KMS-11 (cell line): ENCODE data around the gene STXBP6.

Experiments
- H2AFZ ChIP-seq: fragments of 200-600 bp; sonication (generic); 2 replicates; pipeline ENCODE4 v1.6.1; 2016; ENCODE audit warnings: antibody characterized with exemption, mixed run types, low read depth
- H3K27ac ChIP-seq: fragments of 200-600 bp; sonication (generic); 2 replicates; pipeline ENCODE4 v1.6.1; 2016; ENCODE audit warnings: mild to moderate bottlenecking, mixed run types
- H3K27me3 ChIP-seq: fragments of 200-600 bp; sonication (generic); 2 replicates; pipeline ENCODE4 v1.6.1; 2017; ENCODE audit warnings: mild to moderate bottlenecking, low read depth, mixed run types, moderate library complexity; ENCODE audit not compliant: insufficient read depth
- H3K36me3 ChIP-seq: fragments of 200-600 bp; sonication (generic); 2 replicates; pipeline ENCODE4 v1.6.1; 2017; ENCODE audit warnings: mild to moderate bottlenecking, mixed run types; ENCODE audit not compliant: insufficient read depth
- H3K4me1 ChIP-seq: fragments of 200-600 bp; sonication (generic); 2 replicates; pipeline ENCODE4 v1.6.1; 2016; ENCODE audit warnings: mild to moderate bottlenecking, low read depth, mixed run types; ENCODE audit not compliant: poor library complexity, severe bottlenecking
- H3K4me2 ChIP-seq: fragments of 200-600 bp; sonication (generic); 2 replicates; pipeline ENCODE4 v1.7.0; 2016; ENCODE audit warnings: mild to moderate bottlenecking, mixed run types
- H3K4me3 ChIP-seq: fragments of 200-600 bp; sonication (generic); IDR thresholded peaks from 2 replicates; pipeline ENCODE4 v1.6.1; 2017; ENCODE audit warnings: low read depth, low read length, mixed read lengths; ENCODE audit not compliant: insufficient read depth
- H3K79me2 ChIP-seq: fragments of 200-600 bp; sonication (generic); 2 replicates; pipeline ENCODE4 v1.6.1; 2016; ENCODE audit warnings: low read depth, mixed run types; ENCODE audit not compliant: insufficient read depth
- H3K9ac ChIP-seq: fragments of 200-600 bp; sonication (generic); 2 replicates; pipeline ENCODE4 v1.6.1; 2016; ENCODE audit warnings: mild to moderate bottlenecking, mixed run types
- H4K20me1 ChIP-seq: fragments of 200-600 bp; sonication (generic); 2 replicates; pipeline ENCODE4 v1.6.1; 2016; ENCODE audit warnings: mild to moderate bottlenecking, mixed run types; ENCODE audit not compliant: insufficient read depth
- TF ChIP-seq, protein P1 (sequence below): fragments of 200-600 bp; sonication (generic); conservative IDR thresholded peaks from 2 replicates; pipeline ENCODE4 v1.6.1; 2017; ENCODE audit warnings: low read depth, mild to moderate bottlenecking, antibody characterized with exemption, low read length, moderate library complexity, mixed read lengths

Gene STXBP6

DNA sequence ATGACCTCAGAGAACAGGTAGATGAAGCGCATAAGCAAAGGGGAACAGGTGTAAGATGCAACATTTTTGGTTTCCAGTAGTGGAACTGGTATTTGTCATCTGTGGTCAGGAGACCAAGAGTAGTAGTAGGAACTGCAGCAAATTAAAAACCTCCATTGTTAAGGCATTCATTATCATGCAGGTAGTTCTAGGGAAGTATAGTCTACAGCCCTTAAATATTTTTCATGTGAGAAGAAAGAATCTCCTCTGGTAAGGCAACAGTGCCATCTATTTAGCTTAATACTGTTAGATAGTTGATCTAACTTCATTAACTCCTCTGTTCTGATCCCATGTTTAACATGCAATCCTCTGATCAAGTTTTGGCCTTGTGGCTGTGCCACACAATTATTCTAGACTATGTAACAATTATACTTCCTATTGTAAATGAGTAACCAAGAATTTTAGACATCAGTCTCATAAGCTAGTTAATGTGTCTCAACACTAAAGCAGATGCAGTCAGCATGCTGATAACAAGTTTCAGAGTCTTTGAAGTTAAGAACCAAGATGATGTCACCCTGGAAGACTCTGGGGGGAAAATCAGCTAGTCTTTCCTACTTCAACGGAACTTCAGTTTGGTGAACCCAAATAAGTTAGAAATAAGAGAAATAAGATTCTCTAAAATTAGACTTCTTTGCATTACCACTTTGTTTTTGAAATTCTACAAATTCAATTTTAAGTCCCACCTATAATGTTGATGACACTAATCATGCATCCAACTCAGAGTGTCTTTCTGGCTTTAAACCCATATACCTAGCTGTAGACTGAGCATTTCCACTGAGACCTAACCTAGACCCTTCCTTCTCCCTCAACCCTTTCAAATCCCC is 70.9 kb downstream of the STXBP6 start:
- no peaks in the 10 kb centered on the region for H3K27me3 ChIP-seq
- no peaks in the 10 kb centered on the region for H3K79me2 ChIP-seq
- no peak overlapping the region for H3K9ac ChIP-seq
- H3K27ac ChIP-seq = peak overlapping the region; percentile 35; the same call in 1 of the 2 replicates
- TF ChIP-seq, protein P1, sequence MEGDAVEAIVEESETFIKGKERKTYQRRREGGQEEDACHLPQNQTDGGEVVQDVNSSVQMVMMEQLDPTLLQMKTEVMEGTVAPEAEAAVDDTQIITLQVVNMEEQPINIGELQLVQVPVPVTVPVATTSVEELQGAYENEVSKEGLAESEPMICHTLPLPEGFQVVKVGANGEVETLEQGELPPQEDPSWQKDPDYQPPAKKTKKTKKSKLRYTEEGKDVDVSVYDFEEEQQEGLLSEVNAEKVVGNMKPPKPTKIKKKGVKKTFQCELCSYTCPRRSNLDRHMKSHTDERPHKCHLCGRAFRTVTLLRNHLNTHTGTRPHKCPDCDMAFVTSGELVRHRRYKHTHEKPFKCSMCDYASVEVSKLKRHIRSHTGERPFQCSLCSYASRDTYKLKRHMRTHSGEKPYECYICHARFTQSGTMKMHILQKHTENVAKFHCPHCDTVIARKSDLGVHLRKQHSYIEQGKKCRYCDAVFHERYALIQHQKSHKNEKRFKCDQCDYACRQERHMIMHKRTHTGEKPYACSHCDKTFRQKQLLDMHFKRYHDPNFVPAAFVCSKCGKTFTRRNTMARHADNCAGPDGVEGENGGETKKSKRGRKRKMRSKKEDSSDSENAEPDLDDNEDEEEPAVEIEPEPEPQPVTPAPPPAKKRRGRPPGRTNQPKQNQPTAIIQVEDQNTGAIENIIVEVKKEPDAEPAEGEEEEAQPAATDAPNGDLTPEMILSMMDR = no peak
- H3K4me2 ChIP-seq = peak overlapping the region; percentile 27; the same call in 1 of the 2 replicates
- no peaks in the 10 kb centered on the region for H3K36me3 ChIP-seq
- no peak overlapping the region for H3K4me3 ChIP-seq
- H2AFZ ChIP-seq = no peak overlapping the region
- no peaks in the 10 kb centered on the region for H4K20me1 ChIP-seq
- H3K4me1 ChIP-seq = peaks cover 26% of the 10 kb centered on the region

DNA sequence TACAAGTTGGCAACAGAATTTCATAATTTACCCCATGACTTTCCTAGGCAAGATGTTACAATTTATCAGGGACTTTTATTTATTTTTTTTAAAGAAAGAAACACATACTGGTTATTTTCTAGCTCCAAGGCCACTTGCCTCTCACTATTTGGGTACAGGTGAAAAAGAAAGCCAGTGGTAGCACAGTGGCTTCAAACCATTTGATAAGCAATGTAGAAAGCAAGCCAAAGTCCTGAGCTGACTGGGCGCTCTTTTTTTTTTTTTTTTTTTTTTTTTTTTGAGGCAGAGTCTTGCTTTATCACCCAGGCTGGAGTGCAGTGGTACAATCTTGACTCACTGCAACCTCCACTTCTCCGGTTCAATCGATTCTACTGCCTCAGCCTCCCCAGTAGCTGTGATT is 73.3 kb downstream of the STXBP6 start:
- Histone ChIP-seq H3K79me2 (no peaks in the 10 kb centered on the region), H2AFZ (no peak overlapping the region), H3K4me3 (no peak overlapping the region), H3K4me1 (peaks cover 26% of the 10 kb centered on the region), H3K27me3 (no peaks in the 10 kb centered on the region), H3K9ac (no peak overlapping the region), H4K20me1 (no peaks in the 10 kb centered on the region), H3K36me3 (no peaks in the 10 kb centered on the region), H3K4me2 (no peak overlapping the region), H3K27ac (no peak overlapping the region)
- TF ChIP-seq, protein P1 = no peak

DNA sequence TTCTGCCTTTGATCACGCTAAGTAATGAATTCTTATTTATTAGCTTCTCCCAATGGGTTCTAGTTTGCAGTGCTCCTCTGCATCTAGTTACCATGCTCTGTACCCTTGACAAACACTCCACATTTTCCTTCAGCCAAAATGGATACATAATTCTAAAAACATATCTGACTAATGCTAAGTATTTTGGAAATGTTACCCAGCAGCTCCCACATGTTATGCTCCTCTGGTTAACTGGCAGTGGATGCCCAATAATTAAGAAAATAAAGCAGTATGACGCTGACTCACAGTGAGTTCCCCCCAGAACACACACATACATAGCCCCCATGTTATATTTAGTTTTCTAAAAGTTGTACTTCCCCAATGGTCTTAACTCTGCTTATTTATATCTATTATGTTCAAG is 74.6 kb downstream of the STXBP6 start:
- Histone ChIP-seq H3K79me2 (no peaks in the 10 kb centered on the region), H2AFZ (no peak overlapping the region), H3K27ac (no peak overlapping the region), H3K4me3 (no peak overlapping the region), H3K27me3 (no peaks in the 10 kb centered on the region), H3K4me1 (peaks cover 26% of the 10 kb centered on the region), H4K20me1 (no peaks in the 10 kb centered on the region), H3K36me3 (no peaks in the 10 kb centered on the region), H3K9ac (no peak overlapping the region), H3K4me2 (no peak overlapping the region)
- TF ChIP-seq, protein P1 = no peak

DNA sequence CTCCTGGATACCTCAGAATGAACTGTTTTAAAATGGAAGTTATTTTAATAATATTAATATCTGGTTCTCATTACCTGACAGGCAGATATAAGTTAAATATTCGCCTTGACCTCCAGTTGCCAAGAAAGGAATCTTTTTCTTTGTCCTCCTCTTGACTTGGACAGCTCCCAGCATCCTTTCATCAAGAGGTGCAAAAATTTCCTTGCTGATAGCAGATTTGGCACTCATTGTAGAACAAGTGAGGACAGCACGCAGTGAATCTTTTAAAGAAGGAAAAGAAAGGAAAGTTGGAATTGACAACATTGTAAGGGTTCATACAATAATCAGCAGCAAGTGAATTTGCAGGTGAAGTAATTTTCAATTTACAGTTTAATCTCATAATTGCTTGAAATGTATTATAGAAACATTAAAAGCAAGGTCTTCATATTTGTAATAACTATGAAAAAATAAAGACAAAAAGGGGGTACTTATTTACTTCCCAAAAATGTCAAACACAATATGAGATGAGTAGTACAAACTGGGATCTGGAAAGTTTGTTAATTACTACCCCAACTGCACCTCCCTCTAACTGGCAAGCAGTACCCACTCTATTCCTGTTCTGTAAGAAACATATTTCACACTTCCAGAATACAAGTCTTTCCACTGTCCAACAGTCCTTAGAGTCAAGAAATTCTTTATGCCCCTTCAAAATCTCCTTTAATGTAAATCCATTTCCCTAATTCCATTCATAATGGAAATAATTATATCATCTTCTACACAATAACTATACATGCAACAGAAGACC is 75.2 kb downstream of the STXBP6 start:
- no peaks in the 10 kb centered on the region for H4K20me1 ChIP-seq
- no peaks in the 10 kb centered on the region for H3K79me2 ChIP-seq
- H3K27ac ChIP-seq = no peak overlapping the region
- TF ChIP-seq, protein P1 = no peak
- H3K36me3 ChIP-seq = no peaks in the 10 kb centered on the region
- no peak overlapping the region for H3K4me2 ChIP-seq
- peaks cover 24% of the 10 kb centered on the region for H3K4me1 ChIP-seq
- no peaks in the 10 kb centered on the region for H3K27me3 ChIP-seq
- no peak overlapping the region for H3K9ac ChIP-seq
- no peak overlapping the region for H3K4me3 ChIP-seq
- H2AFZ ChIP-seq = no peak overlapping the region
